ENCODE results near the gene RPL35A.
"Not testable (repeated sequence)": the region's sequence is repeated elsewhere in the genome, so short reads cannot be mapped to it uniquely, and the experiment has no call there.

The RPL35A gene

DNA sequence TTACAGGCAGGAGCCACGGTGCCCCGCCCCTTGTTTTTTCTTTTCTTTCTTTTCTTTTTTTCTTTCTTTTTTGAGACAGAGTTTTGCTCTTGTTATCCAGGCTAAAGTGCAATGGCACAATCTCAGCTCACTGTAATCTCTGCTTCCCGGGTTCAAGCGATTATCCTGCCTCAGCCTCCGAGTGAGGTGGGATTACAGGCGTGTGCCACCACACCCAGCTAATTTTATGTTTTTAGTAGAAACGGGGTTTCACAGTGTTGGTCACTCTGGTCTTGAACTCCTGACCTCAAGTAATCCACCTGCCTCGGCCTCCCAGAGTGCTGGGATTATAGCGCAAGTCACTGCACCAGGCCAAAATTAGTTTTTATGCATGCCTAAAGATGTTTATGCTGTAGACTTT, 2.5 kb downstream of the RPL35A start:
- no peak for DNase-seq (ENCODE audit: low read depth)

DNA sequence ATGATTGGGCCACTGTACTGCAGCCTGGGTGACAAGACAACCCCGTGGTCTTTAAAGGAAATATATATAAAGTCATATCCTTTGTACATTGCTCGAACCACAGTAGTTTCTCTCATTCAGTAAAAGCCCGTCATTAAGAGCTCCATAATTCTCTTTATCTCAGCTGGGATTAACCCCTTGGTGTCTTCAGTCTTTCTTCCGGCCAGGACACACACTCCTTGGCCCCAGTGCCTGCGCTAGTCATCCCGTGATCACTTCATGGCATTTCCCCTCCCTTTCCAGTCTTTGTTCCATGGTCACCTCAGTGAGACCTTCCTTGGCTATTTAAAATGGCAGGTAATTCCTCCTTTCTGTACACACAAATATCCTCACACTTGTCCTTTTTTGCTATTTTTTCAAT, 3.3 kb downstream of the RPL35A start:
- no peak for DNase-seq (ENCODE audit: low read depth)

DNA sequence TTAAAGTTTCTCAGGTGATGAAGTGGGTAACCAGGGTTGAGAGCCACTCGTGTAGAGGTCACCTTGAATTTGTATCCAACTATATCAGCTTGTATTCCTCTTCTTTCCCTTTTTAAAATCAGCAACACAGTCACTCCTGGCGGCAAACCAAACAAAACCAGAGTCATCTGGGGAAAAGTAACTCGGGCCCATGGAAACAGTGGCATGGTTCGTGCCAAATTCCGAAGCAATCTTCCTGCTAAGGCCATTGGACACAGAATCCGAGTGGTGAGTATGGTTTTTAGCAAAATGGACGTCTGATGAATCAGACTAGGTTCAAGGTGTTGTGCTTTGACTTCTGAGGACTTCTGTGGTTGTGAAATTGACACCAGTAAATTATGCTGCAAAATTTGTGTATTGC, 3.9 kb downstream of the RPL35A start:
- DNase-seq (ENCODE audit: low read depth), result no peak

DNA sequence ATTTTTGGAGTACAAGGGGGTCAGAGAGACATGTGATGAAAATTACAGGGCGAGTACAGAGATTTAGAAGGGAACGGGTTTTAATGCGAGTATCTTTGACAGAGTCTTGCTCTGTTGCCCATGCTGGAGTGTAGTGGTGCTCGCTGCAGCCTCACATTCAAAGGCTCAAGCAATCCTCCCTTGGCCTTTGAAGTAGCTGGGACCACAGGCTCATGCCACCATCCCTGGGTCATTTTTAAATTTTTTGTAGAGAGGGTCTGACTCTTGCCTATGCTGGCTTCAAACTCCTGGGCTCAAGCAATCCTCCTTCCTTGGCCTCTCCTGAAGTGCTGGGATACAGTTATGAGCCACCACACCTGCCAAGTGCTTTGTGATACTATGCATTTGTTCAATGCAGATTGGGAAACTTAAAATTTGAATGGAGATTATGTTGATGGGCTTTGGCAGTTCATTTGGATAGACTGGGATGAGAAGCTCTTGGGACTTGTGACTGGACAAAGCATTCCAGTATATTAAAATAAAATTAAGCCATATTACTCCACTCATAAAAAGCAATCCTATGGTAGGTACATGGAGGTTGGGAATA, 6.0 kb downstream of the RPL35A start:
- DNase-seq (ENCODE audit: low read depth), result no peak

DNA sequence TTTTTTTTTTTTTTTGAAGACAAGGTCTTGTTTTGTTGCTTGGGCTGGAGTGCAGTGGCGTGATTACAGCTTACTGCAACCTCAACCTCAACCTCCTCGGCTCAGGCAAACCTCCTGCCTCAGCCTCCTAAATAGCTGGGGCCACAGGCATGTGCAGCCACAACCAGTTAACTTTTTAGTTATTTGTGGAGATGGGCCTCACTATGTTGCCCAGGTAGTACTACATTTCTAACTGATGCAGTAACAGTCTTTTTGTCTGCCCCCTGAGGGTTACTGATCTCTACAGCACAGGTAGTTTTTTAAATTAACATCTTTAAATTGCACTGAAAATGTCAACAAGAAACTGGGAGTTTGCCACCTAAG, 6.6 kb downstream of the RPL35A start:
- DNase-seq (ENCODE audit: low read depth), result no peak

DNA sequence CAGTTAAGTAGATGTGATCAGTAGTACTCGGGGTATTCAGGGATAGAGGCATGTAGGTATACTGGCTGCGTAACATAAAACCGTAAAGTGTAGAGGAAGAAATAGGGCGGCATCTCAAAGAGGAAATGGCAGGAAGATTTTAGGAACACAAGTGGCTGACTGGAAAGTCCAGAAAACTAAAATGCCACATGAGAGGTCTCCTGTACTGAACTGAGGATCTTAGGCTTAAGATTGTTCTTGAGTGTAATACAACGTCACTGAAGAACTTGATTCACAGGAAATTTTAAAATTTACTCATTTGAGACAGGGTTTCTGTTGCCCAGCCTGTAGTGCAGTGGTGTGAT, 7.8 kb downstream of the RPL35A start:
- no peak for DNase-seq (ENCODE audit: low read depth)

DNA sequence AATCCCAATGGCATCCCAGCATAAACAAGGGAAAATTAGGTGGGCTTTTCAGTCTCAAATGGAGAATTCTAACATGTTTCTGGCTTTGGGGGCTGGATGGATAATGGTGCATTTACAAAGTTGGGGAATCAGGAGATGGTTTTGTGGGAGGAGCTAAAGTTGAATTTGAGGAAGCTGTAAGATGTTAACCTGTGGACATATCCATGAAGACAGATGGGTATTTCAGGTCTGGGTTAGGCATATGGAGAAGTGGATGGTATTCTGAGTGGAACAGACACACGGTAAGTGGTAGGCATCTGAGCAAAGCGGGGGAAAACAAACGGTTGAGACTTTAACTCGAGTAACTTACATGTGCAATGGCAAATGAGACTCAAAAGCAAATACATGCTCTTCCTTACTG, 8.4 kb downstream of the RPL35A start:
- DNase-seq (ENCODE audit: low read depth), result no peak

DNA sequence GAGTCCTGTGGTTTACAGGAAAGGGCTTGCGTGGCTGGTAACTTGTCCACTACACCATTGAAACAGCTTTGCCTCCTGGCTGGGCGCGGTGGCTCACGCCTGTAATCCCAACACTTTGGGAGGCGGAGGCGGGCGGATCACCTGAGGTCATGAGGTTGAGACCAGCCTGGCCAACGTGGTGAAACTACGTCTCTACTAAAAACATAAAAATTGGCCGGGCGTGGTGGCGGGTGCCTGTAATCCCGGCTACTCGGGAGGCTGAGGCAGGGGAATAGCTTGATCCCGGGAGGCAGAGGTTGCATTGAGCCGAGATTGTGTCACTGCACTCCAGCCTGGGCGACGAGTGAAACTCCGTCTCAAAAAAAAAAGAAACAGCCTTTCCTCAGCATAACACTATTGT, 8.9 kb downstream of the RPL35A start:
- not testable (repeated sequence) for DNase-seq (ENCODE audit: low read depth)

DNA sequence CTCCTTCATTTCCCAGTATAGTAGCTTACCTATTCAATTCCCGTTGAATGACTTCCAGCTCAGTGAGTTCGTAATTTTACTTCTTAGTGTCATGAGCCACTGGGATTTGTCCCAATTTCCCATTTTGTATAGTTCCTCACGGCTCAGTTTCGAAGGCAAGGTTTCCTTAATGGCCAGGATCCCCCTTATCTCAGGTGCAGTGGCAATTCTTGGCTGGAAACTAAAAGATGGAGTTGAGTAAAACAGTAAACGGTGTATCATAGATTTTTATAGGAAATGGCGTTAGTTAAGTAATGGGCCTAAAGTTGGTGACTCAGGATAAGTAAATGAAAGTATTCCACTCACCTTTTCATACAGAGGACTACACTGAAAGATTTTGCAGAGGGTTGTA, 9.5 kb downstream of the RPL35A start:
- DNase-seq (ENCODE audit: low read depth), result no peak

DNA sequence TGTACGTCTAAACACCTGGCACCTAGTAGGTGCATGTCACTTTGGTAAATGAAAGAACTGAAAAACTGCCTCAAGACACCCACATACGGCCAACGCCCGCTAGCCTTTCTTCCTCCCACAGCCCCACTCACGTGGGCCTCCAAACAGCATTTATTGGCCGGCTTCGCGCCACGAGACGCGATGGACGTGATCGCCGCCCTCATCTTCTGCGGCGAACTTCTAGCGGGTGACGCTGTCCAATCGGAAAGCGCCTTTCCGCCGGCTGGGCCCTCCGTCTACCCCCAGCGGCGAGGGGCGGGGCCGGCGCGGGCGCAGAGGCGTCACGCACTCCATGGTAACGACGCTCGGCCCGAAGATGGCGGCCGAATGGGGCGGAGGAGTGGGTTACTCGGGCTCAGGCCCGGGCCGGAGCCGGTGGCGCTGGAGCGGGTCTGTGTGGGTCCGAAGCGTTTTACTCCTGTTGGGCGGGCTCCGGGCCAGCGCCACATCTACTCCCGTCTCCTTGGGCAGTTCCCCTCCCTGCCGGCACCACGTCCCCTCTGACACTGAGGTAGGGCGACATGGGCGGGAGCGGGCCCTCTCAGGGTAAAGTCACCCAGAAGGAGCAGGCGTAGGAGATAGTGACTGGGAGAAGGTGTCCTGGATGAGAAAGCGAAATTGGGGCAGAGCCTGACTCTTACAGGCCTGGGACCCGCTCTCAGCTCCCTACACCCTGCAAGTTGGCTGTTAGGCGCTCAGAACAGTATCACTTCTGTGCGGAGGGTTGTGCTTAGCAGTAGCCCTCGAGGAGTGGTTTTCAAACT, 10.1 kb downstream of the RPL35A start, which contains the start of gene LMLN:
Gene LMLN, plus strand, starts transcription at position 327 of the 803 bp plus-strand sequence. Its CDS starts 29 bp downstream, at position 356.
- peak; percentile 78 for DNase-seq (ENCODE audit: low read depth)

DNA sequence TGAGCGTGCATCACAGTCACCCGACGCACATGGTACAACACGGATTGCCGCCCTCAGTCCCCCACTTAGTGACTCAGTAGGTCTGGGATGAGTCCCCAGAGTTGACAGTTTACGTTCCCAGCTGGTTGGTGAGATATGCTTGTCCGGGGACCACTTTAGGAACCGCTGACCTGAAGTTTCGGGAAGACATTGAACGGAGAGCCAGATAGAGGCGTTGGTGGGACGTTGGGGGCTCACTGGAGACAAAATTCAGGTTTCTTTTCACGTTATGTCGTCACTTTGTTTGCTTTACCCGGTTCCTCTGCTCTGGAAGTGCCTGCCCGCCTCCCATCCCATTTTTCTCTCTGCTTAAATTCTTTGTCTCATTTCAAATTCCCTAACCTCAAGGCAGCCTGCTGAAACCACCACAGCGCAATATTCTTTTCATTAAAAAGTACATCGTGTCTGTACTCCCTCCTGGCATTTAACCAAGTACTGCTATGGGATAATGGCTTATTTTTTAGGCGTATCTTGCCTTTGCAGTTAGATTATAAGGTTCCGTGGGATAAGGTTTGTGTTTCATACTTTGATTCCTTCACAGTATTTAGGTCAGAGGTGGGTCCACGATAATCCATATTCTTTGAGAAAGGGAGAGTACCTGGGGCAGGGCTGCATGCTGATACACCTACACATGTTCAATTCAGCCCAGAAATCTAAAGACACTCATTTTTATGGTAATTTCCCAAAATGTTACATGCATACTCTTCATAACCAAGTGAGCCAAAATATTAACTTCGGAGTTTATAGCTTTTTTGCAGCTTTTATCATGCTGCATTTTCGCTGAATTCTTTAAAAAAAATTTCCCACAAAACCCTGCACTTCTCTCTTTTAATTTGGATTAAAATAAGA, 10.9 kb downstream of the RPL35A start:
- DNase-seq (ENCODE audit: low read depth), result no peak

DNA sequence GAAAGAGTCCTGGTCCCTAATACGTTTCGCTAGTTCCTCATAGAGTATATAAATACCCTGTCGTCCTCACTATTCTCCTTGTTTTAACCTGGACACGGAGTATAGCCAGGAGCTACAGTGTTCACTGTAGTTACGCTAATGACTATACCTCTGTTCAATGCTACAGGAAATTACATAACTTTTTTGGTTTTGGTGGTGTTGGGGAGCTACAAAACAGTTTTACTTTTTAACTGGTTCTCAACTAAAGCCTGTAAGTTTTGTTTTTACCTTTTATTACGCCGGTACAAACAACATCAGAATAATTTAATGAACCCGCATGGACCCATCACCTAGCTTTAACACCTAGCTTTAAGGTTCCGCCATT, 11.6 kb downstream of the RPL35A start:
- DNase-seq (ENCODE audit: low read depth), result no peak

DNA sequence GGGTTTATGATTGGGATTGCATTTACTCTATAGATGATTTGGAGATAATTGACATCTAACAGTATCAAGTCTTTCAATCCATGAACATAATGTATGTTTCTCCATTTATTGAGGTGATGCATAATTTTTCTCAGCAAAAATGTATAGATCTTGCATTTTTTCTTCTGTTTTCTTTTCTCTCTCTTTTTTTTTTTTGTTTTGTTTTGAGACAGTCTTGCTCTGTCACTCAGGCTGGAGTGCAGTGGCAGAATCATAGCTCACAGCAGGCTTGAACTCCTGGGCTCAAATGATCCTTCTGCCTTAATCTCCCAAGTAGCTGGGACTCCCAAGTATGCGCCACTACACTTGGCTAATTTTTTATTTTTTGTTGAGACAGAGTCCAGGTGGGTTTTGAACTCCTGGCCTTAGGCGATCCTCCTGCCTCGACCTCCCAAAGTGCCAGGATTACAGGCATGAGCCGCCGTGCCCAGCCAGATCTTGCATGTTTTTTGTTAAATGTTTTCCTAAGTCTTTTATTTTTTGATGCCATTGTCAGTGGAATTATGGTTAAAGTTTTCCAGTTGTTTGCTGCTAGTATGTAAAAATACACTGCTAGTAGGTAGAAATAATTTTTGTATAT, 13.1 kb downstream of the RPL35A start:
- no peak for DNase-seq (ENCODE audit: low read depth)

DNA sequence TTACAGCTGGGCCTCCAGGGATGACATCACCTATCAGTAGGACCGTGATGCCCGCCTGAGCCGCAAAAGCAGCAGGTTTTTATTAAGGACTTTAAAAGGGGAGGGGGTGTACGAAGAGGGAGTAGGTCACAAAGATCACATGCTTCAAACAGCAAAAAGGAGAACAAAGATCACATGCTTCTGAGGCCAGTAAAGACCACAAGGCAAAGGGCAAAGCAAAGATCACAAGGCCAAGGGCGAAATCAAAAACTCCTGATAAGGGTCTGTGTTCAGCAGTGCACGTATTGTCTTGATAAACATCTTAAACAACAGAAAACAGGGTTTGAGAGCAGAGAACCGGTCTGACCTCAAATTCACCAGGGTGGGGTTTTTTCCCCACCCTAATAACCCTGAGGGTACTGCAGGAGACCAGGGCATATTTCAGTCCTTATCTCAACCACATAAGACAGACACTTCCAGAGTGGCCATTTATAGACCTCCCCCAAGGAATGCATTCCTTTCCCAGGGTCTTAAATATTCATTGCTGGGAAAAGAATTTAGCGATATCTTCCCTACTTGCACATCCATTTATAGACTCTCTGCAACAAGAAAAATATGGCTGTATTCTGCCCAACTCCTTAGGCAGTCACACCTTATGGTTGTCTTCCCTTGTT, 17.5 kb downstream of the RPL35A start:
- DNase-seq (ENCODE audit: low read depth), result not testable (repeated sequence)

DNA sequence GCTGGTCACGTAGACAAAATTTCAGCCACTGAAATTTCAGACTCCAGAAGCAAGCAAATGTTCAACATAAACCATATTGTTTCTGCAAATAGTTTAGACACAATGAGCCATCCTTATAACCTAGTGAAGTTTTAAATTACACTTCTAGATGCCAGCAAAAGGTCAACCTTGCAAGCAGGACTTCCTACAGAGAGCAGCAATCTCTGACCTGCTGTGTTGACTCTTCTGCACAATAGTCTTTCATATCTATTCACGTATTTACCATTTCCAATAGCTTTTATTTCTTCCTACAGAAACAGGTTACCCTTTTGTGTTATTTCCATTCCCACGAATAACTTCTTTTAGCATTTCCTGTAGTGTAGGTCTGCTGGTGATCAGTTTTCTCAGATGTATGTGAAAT, 20.6 kb downstream of the RPL35A start:
- DNase-seq (ENCODE audit: low read depth), result no peak

DNA sequence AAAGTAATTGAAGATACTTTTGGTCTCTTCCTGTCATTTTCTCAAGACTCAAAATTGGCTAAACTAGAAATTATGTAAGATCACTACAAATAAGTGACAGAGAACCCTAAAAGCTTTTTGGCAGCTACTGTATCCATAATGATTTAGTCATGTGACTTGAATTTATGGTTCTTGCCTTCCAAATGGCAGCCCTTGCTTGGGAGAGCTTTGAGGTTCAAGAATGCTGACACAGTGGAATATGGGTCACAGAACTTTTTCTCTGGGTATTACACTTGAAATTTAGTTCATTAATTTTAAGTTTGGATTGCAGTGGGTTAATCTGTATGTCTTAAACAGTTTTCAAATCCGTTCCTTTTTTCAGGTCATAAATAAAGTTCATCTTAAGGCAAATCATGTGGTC, 24.0 kb downstream of the RPL35A start:
- DNase-seq (ENCODE audit: low read depth), result no peak

DNA sequence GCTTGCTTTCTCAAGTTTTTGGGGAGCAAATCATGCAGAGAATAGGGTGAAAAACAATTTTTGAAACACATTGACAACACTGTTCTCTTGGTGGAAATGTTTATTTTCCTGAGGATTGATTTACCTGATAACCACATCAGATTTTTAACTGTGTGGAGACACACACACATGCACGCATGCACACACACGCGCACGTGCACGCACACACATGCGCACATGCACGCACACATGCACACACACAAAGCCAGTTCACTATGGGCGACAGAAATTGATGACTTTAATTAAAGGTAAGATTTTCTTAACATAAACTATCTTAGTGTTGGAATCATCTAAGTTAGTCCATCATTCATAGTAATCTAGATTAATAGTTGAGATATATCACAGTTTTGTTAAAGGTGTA, 25.3 kb downstream of the RPL35A start:
- DNase-seq (ENCODE audit: low read depth), result no peak

DNA sequence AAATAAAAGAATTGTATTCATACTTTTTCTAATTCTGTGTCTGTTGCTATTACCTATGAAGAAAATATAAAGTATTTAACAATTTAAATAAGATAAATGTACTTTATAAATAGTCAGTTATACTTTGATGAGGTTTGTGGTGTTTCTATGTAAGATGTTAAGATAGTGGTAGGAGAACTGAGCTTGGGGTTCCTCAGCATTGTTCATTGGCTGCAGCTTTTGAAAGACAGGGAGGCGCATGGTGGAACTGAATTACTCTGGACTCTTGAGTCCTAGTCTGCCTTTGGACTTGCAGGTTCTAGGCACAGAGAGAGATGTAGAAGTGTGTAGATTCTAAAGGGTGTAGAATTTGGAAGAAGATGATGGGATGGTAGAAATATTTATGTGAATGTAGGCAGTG, 33.1 kb downstream of the RPL35A start:
- DNase-seq (ENCODE audit: low read depth), result no peak

DNA sequence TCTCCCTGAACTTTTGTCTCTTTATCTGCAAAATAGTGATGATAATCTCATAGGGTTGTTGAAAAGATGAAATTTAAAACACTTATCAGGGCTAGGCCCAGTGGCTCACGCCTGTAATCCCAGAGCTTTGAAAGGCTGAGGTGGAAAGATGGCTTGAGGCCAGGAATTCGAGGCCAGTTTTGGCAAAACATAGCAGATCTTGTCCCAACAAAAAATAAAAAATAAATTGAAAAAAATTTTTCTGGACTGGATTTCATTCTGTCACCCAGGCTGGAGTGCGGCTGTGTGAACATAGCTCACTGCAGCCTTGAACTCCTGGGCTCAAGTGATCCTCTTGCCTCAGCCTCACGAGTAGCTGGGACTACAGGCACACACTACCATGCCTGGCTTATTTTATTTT, 39.7 kb downstream of the RPL35A start:
- DNase-seq (ENCODE audit: low read depth), result no peak

DNA sequence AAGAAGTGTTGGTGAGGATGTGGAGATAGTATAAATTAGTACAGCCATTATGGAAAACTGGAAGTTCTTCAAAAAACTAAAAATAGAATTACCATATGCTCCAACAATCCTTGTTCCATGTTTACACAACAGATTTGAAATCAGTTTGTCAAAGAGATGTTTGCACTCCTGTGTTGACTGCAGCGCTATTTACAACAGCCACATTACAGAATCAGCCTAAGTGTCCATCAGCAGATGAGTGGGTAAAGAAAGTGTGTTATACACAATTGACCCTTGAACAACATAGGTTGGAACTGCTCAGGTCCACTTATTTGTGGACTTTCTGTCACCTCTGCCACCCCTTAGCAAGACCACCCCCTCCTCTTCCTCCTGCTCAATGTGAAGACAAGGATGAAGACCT, 44.7 kb downstream of the RPL35A start:
- no peak for DNase-seq (ENCODE audit: low read depth)

DNA sequence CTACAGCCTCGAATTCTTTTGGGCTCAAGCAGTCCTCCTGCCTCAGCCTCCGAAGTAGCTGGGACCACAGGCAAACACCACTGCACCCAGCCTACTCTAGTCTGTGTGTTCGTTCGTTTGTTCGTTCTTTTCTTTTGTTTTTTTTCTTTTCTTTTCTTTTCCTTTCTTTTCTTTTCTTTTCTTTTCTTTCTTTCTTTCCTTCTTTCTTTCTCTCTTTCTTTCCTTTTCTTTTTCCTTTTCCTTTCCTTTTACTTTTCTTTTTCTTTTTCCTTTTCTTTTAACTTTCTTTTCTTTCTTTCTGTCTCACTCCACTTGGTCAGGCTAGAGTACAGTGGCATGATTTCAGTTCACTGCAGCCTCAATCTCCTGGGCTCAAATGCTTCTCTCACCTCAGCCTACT, 46.9 kb downstream of the RPL35A start:
- DNase-seq (ENCODE audit: low read depth), result no peak

DNA sequence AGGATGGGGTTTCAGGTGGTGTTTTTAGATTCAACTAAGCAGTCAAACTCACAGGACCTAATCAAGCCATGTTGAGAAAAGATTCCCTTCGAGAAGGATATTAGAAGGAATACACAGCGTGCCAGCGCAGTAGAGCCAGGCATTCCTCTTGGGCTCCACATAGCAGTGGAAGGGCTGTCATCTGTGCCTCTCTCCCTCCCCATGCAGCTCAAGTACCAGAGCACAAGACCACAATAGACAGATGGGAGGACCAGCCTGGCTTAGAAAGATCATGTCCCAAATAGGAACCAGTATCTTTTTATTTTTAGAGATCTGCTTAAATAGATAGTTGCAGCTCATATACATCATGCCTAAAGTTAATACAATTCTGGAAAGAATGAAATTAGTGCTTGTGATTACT, 47.9 kb downstream of the RPL35A start:
- DNase-seq (ENCODE audit: low read depth), result no peak
